ENCODE measurements around the gene ZNF107.
"Not testable (repeated sequence)": the region's sequence is repeated elsewhere in the genome, so short reads cannot be mapped to it uniquely, and the experiment has no call there.

Gene ZNF107

DNA sequence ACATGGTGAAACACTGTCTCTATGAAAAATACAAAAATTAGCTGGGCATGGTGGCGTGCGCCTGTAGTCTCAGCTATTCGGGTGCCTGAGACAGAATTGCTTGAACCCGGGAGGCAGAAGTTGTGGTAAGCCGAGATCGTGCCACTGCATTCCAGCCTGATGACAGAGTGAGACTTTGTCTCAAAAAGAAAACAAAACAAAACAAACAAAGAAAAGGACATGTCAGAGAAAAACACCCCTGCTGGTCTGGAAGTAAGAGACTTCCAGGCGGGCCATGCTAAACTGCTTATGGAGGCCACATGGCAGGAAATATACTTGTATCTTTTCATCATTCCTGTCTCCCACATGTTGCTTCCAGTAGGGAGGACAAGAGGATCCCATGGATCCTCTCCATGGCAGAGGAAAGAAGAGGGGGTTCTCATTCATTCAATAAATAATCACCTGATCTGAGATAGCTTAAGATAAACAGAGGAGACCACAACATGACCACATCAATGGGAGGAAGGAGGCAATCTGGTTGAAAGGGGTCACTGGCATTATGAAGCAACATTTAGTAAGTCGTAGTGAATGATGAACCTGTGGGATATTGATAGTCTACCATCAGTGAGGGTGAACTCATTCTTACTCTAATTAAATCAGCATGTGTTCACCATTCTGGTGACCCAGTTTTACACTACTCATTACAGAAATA, 67.8 kb downstream of the ZNF107 start:
- Histone ChIP-seq H3K9me3 (ENCODE audit: control insufficient read depth, insufficient read depth, low read depth, low read length) (peaks cover 51% of the 10 kb centered on the region), H3K4me3 (ENCODE audit: low read depth, low read length) (no peak overlapping the region), H3K36me3 (ENCODE audit: control insufficient read depth, insufficient read depth, low read length) (no peaks in the 10 kb centered on the region)

DNA sequence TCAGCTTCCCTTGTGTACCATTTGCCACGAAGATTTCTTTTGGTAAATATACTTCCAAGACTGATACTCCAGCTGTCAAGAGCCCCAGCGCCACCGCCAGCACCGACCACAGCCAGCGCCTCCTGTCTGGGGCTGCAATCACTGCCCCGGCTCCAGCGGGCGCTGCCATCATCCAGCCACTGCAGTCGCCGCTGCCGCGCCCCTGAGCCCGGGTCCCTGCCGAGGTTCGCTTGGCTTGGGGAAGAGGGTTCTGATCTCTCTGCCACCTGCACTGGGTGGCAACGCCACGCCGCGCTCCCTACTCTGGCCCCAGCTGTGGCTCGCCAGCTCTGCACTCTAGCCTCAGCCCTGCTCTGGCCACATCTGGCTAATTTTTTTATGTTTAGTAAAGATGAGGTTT, 70.6 kb downstream of the ZNF107 start:
- H3K9ac ChIP-seq (ENCODE audit: low read length) = no peak overlapping the region
- no peaks in the 10 kb centered on the region for H3K27me3 ChIP-seq (ENCODE audit: control insufficient read depth, insufficient read depth, low read length)
- peaks cover 40% of the 10 kb centered on the region for H3K9me3 ChIP-seq (ENCODE audit: control insufficient read depth, insufficient read depth, low read depth, low read length)
- H3K36me3 ChIP-seq (ENCODE audit: control insufficient read depth, insufficient read depth, low read length) = no peaks in the 10 kb centered on the region
- H3K27ac ChIP-seq (ENCODE audit: low read depth, low read length) = no peak overlapping the region
- H3K4me1 ChIP-seq (ENCODE audit: control insufficient read depth, insufficient read depth, low read length) = no peaks in the 10 kb centered on the region
- no peak overlapping the region for H3K4me3 ChIP-seq (ENCODE audit: low read depth, low read length)

More for the DNA sequence above, 67.8 kb downstream of the ZNF107 start:
- no peaks in the 10 kb centered on the region for H3K27me3 ChIP-seq (ENCODE audit: control insufficient read depth, insufficient read depth, low read length)
- no peaks in the 10 kb centered on the region for H3K4me1 ChIP-seq (ENCODE audit: control insufficient read depth, insufficient read depth, low read length)
- H3K9ac ChIP-seq (ENCODE audit: low read length) = no peak overlapping the region
- H3K27ac ChIP-seq (ENCODE audit: low read depth, low read length) = no peak overlapping the region

DNA sequence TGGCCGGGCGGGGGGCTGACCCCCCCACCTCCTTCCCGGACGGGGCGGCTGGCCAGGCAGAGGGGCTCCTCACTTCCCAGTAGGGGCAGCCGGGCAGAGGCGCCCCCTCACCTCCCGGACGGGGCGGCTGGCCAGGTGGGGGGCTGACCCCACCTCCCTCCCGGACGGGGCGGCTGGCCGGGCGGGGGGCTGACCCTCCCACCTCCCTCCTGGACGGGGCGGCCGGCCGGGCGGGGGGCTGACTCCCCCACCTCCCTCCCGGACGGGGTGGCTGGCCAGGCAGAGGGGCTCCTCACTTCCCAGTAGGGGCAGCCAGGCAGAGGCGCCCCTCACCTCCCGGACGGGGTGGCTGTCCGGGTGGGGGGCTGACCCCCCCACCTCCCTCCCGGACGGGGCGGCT, 72.5 kb downstream of the ZNF107 start:
- H3K4me1 ChIP-seq (ENCODE audit: control insufficient read depth, insufficient read depth, low read length); H3K36me3 ChIP-seq (ENCODE audit: control insufficient read depth, insufficient read depth, low read length); H3K4me3 ChIP-seq (ENCODE audit: low read depth, low read length); H3K27me3 ChIP-seq (ENCODE audit: control insufficient read depth, insufficient read depth, low read length); H3K27ac ChIP-seq (ENCODE audit: low read depth, low read length); H3K9ac ChIP-seq (ENCODE audit: low read length): not testable (repeated sequence)
- peaks cover 43% of the 10 kb centered on the region for H3K9me3 ChIP-seq (ENCODE audit: control insufficient read depth, insufficient read depth, low read depth, low read length)

DNA sequence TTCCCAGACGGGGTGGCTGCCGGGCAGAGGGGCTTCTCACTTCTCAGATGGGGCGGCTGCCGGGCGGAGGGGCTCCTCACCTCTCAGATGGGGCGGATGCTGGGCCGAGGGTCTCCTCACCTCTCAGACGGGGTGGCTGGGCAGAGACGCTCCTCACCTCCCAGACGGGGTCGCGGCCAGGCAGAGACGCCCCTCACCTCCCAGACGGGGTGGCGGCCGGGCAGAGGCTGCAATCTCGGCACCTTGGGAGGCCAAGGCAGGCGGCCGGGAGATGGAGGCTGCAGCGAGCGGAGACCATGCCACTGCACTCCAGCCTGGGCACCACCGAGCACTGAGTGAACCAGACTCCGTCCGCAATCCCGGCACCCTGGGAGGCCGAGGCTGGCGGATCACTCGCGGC, 73.0 kb downstream of the ZNF107 start:
- peaks cover 38% of the 10 kb centered on the region for H3K9me3 ChIP-seq (ENCODE audit: control insufficient read depth, insufficient read depth, low read depth, low read length)
- H3K4me1 ChIP-seq (ENCODE audit: control insufficient read depth, insufficient read depth, low read length); H3K36me3 ChIP-seq (ENCODE audit: control insufficient read depth, insufficient read depth, low read length); H3K27me3 ChIP-seq (ENCODE audit: control insufficient read depth, insufficient read depth, low read length); H3K27ac ChIP-seq (ENCODE audit: low read depth, low read length); H3K4me3 ChIP-seq (ENCODE audit: low read depth, low read length); H3K9ac ChIP-seq (ENCODE audit: low read length): not testable (repeated sequence)

DNA sequence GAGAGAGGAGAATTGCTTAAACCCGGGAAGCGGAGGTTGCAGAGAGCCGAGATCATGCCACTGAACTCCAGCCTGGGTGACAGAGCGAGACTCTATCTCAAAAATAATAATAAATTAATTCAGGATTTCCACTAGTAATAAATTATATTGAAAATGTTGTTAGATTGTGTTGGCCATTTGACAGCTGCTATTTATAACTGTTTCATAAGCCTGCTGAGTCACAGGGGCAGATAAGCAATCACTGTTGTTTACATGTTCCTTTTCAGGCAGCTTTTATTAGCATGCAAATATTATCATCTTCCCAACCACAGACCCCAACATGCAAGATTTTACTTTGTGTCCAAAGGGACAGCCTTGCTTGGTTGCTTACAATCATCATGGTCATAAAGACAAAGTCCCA, 78.7 kb downstream of the ZNF107 start:
- Histone ChIP-seq H3K27me3 (ENCODE audit: control insufficient read depth, insufficient read depth, low read length) (no peaks in the 10 kb centered on the region), H3K4me3 (ENCODE audit: low read depth, low read length) (no peak overlapping the region), H3K27ac (ENCODE audit: low read depth, low read length) (no peak overlapping the region), H3K9me3 (ENCODE audit: control insufficient read depth, insufficient read depth, low read depth, low read length) (peaks cover 35% of the 10 kb centered on the region), H3K9ac (ENCODE audit: low read length) (no peak overlapping the region), H3K36me3 (ENCODE audit: control insufficient read depth, insufficient read depth, low read length) (no peaks in the 10 kb centered on the region), H3K4me1 (ENCODE audit: control insufficient read depth, insufficient read depth, low read length) (no peaks in the 10 kb centered on the region)

DNA sequence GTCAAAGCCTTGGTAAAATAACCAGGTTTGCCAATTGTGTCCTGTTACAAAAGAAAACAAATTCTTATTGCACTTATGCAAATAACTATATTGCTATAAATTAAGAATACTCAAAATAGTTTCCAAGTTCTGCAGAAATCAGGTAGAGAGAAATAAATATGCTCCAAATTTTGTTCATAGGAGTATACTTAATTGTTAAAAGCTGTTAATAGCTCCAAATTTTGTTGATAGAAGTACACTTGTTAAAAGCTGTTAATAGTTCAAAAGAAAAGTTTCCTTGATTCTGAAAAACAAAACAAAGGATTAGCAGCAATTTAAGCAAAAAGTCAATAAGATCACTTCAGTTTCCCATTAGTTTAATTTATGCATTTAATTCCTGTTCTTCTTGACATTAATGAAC, 81.9 kb downstream of the ZNF107 start:
- Histone ChIP-seq H3K27ac (ENCODE audit: low read depth, low read length) (no peak overlapping the region), H3K36me3 (ENCODE audit: control insufficient read depth, insufficient read depth, low read length) (no peaks in the 10 kb centered on the region), H3K4me1 (ENCODE audit: control insufficient read depth, insufficient read depth, low read length) (no peaks in the 10 kb centered on the region), H3K4me3 (ENCODE audit: low read depth, low read length) (no peak overlapping the region), H3K9ac (ENCODE audit: low read length) (no peak overlapping the region), H3K9me3 (ENCODE audit: control insufficient read depth, insufficient read depth, low read depth, low read length) (peaks cover 37% of the 10 kb centered on the region), H3K27me3 (ENCODE audit: control insufficient read depth, insufficient read depth, low read length) (no peaks in the 10 kb centered on the region)

DNA sequence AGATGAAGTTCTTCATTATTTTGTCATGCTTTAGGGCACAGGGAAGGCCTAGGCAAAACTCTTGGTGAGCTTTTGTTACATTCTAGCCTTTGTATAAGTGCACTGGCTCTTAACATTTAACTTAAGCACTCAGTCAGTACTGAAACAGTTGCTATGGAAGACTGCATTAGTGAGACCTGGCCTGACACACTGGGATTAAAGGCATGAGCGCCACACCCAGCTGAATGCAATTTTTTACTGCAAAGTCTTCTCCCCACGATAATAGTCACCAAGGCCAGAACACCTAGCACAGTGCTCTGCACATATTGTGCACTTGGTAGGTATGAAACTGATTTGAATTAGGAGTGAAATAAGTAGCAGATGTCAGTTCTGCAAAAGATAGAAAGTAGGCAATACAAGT, 87.1 kb downstream of the ZNF107 start:
- H3K27ac ChIP-seq (ENCODE audit: low read depth, low read length) = no peak overlapping the region
- H3K27me3 ChIP-seq (ENCODE audit: control insufficient read depth, insufficient read depth, low read length) = no peaks in the 10 kb centered on the region
- peaks cover 36% of the 10 kb centered on the region for H3K9me3 ChIP-seq (ENCODE audit: control insufficient read depth, insufficient read depth, low read depth, low read length)
- no peaks in the 10 kb centered on the region for H3K4me1 ChIP-seq (ENCODE audit: control insufficient read depth, insufficient read depth, low read length)
- no peaks in the 10 kb centered on the region for H3K36me3 ChIP-seq (ENCODE audit: control insufficient read depth, insufficient read depth, low read length)
- H3K4me3 ChIP-seq (ENCODE audit: low read depth, low read length) = no peak overlapping the region
- H3K9ac ChIP-seq (ENCODE audit: low read length) = no peak overlapping the region

DNA sequence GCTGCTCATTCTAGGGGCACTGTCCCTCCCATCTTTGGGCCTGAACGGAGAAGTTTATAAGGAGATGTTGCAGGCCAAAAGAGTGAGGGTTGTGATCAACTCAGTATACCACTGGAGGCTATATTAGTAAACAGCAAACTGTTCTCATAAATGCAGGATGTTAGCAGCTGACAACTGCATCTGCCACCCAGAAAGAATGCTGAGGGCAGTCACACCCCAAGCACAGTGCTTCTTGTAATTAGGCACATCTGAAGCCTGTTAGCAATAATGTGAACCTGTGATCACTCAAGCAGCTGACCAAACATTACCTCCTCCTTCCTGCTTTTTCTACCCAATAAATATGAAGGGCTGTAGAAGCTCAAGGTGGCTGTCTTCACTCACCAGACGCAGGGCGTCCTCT, 89.9 kb downstream of the ZNF107 start:
- Histone ChIP-seq H3K27ac (ENCODE audit: low read depth, low read length) (no peak overlapping the region), H3K9ac (ENCODE audit: low read length) (no peak overlapping the region)

DNA sequence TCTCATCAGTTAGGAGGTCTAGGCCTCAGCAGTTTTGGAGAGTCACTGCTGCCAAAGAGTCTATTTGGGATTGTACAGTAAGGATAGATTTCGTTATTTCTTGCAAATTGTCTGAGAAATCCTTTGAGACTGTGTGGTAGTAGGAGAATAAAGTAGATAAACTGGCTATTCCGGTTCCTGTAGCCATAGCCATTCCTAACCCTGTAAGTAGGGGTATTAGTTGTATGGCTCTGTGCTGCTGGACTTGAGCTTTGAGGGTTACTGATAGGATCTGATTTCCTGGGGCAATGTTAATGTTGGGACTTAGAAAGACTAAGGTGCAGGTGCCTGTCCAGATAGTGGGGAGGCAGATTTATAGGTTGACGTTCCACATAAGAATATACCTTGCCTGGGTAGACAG, 92.2 kb downstream of the ZNF107 start:
- Histone ChIP-seq H3K9me3 (ENCODE audit: control insufficient read depth, insufficient read depth, low read depth, low read length) (peaks cover 27% of the 10 kb centered on the region; the same call in 1 of the 2 replicates), H3K4me1 (ENCODE audit: control insufficient read depth, insufficient read depth, low read length) (no peaks in the 10 kb centered on the region), H3K36me3 (ENCODE audit: control insufficient read depth, insufficient read depth, low read length) (no peaks in the 10 kb centered on the region), H3K4me3 (ENCODE audit: low read depth, low read length) (no peak overlapping the region), H3K9ac (ENCODE audit: low read length) (no peak overlapping the region), H3K27me3 (ENCODE audit: control insufficient read depth, insufficient read depth, low read length) (no peaks in the 10 kb centered on the region), H3K27ac (ENCODE audit: low read depth, low read length) (no peak overlapping the region)

More for the DNA sequence above, 89.9 kb downstream of the ZNF107 start:
- no peaks in the 10 kb centered on the region for H3K27me3 ChIP-seq (ENCODE audit: control insufficient read depth, insufficient read depth, low read length)
- H3K4me1 ChIP-seq (ENCODE audit: control insufficient read depth, insufficient read depth, low read length) = no peaks in the 10 kb centered on the region
- no peak overlapping the region for H3K4me3 ChIP-seq (ENCODE audit: low read depth, low read length)
- H3K9me3 ChIP-seq (ENCODE audit: control insufficient read depth, insufficient read depth, low read depth, low read length) = peaks cover 32% of the 10 kb centered on the region; the same call in 1 of the 2 replicates
- no peaks in the 10 kb centered on the region for H3K36me3 ChIP-seq (ENCODE audit: control insufficient read depth, insufficient read depth, low read length)
